ENCODE measurements around the gene SPATA9.
"Not testable (repeated sequence)": the region's sequence is repeated elsewhere in the genome, so short reads cannot be mapped to it uniquely, and the experiment has no call there.

Gene SPATA9

GRCh38 chr5:95647886-95648860 lies 34.6 kb downstream of the SPATA9 start:
- no peaks in the 10 kb centered on the region for H3K4me1 ChIP-seq (ENCODE audit: control insufficient read depth, low read depth, low read length)
- H2BK15ac ChIP-seq (replicated peaks; ENCODE audit: low read depth), result no peak overlapping the region
- H4K5ac ChIP-seq (ENCODE audit: low read length), result no peak overlapping the region
- no peak overlapping the region for H3K23ac ChIP-seq (ENCODE audit: low read length)
- no peaks in the 10 kb centered on the region for H3K79me2 ChIP-seq (ENCODE audit: control insufficient read depth, insufficient read depth, low read length)
- H2BK5ac ChIP-seq (ENCODE audit: low read length), result no peak overlapping the region
- H3K4me3 ChIP-seq (ENCODE audit: low read length), result no peak overlapping the region
- no peak overlapping the region for H4K8ac ChIP-seq (ENCODE audit: low read depth, low read length)
- no peak overlapping the region for H3K4me2 ChIP-seq (ENCODE audit: low read length)
- H3K56ac ChIP-seq (ENCODE audit: low read length), result no peak overlapping the region
- no peak overlapping the region for H2BK120ac ChIP-seq (ENCODE audit: low read depth, low read length)
- no peak overlapping the region for H3K9ac ChIP-seq (ENCODE audit: low read length)
- no peaks in the 10 kb centered on the region for H3K27me3 ChIP-seq (ENCODE audit: insufficient read depth, low read length, poor library complexity)
- no peak overlapping the region for H3K18ac ChIP-seq (ENCODE audit: low read length)
- no peaks in the 10 kb centered on the region for H3K36me3 ChIP-seq (ENCODE audit: control insufficient read depth, insufficient read depth, low read length)
- H3K27ac ChIP-seq (ENCODE audit: low read depth, low read length), result no peak overlapping the region
- peak; percentile 84 for DNase-seq
- WGBS (ENCODE audit: extremely low coverage, insufficient coverage, low lambda C conversion rate), result no CpG with 5 or more reads among the region's 12 CpGs
- no peak overlapping the region for H3K4ac ChIP-seq (ENCODE audit: low read depth, low read length)
- H3K79me1 ChIP-seq (ENCODE audit: low read length), result no peaks in the 10 kb centered on the region
- no peak overlapping the region for H2AK5ac ChIP-seq (ENCODE audit: low read length)

GRCh38 chr5:95646569-95647431 lies 36.0 kb downstream of the SPATA9 start, which contains the start of gene RFESD:
Gene RFESD, plus strand, starts transcription at chr5:95646777. Its CDS starts 5,495 bp downstream, at chr5:95652272.
- Histone ChIP-seq H3K56ac (ENCODE audit: low read length) (peak within 1 kb of the TSS; percentile 85), H2BK5ac (ENCODE audit: low read length) (peak within 1 kb of the TSS; percentile 61), H3K4ac (ENCODE audit: low read depth, low read length) (peak within 1 kb of the TSS; percentile 97), H4K5ac (ENCODE audit: low read length) (no peak within 1 kb of the TSS), H3K4me3 (ENCODE audit: low read length) (no peak within 1 kb of the TSS), H4K8ac (ENCODE audit: low read depth, low read length) (no peak within 1 kb of the TSS), H3K18ac (ENCODE audit: low read length) (peak within 1 kb of the TSS; percentile 24), H3K79me1 (ENCODE audit: low read length) (no peaks in the 10 kb centered on the region), H2AK5ac (ENCODE audit: low read length) (no peak within 1 kb of the TSS), H3K27ac (ENCODE audit: low read depth, low read length) (peak within 1 kb of the TSS; percentile 86), H3K4me2 (ENCODE audit: low read length) (peak within 1 kb of the TSS; percentile 56), H3K4me1 (ENCODE audit: control insufficient read depth, low read depth, low read length) (no peaks in the 10 kb centered on the region), H2BK15ac (replicated peaks; ENCODE audit: low read depth) (peak within 1 kb of the TSS; percentile 12), H3K79me2 (ENCODE audit: control insufficient read depth, insufficient read depth, low read length) (no peaks in the 10 kb centered on the region), H3K23ac (ENCODE audit: low read length) (peak within 1 kb of the TSS; percentile 70), H2BK120ac (ENCODE audit: low read depth, low read length) (peak within 1 kb of the TSS; percentile 86), H3K9ac (ENCODE audit: low read length) (peak within 1 kb of the TSS; percentile 76), H3K27me3 (ENCODE audit: insufficient read depth, low read length, poor library complexity) (no peaks in the 10 kb centered on the region), H3K36me3 (ENCODE audit: control insufficient read depth, insufficient read depth, low read length) (no peaks in the 10 kb centered on the region)
- peak; percentile 99 for DNase-seq
- no CpG with 5 or more reads among the region's 60 CpGs for WGBS (ENCODE audit: extremely low coverage, insufficient coverage, low lambda C conversion rate)

DNA sequence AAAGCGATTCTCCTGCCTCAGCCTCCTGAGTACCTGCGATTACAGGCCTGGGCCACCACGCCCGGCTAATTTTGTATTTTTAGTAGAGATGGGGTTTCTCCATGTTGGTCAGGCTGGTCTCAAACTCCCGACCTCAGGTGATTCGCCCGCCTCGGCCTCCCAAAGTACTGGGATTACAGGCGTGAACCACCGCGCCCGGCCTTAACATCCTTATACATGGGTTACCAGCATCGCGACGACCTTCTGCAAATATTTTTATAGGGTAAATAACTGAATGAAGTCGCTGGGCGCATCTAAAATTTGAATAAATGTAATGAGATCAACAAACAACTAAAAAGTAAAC lies 36.6 kb downstream of the SPATA9 start:
- H3K4me3 ChIP-seq (ENCODE audit: low read length), result not testable (repeated sequence)

GRCh38 chr5:95644351-95645042 lies 38.3 kb downstream of the SPATA9 start:
- H3K27me3 ChIP-seq (ENCODE audit: insufficient read depth, low read length, poor library complexity), result no peaks in the 10 kb centered on the region
- no peak overlapping the region for H2BK120ac ChIP-seq (ENCODE audit: low read depth, low read length)
- DNase-seq, result peak; percentile 84
- H4K5ac ChIP-seq (ENCODE audit: low read length), result no peak overlapping the region
- H2AK5ac ChIP-seq (ENCODE audit: low read length), result no peak overlapping the region
- no CpG with 5 or more reads among the region's 4 CpGs for WGBS (ENCODE audit: extremely low coverage, insufficient coverage, low lambda C conversion rate)
- peak overlapping the region; percentile 36 for H3K56ac ChIP-seq (ENCODE audit: low read length)
- H3K4me1 ChIP-seq (ENCODE audit: control insufficient read depth, low read depth, low read length), result no peaks in the 10 kb centered on the region
- H3K4me3 ChIP-seq (ENCODE audit: low read length), result no peak overlapping the region
- no peak overlapping the region for H3K18ac ChIP-seq (ENCODE audit: low read length)
- H3K36me3 ChIP-seq (ENCODE audit: control insufficient read depth, insufficient read depth, low read length), result no peaks in the 10 kb centered on the region
- H3K79me1 ChIP-seq (ENCODE audit: low read length), result no peaks in the 10 kb centered on the region
- H3K4me2 ChIP-seq (ENCODE audit: low read length), result no peak overlapping the region
- H3K9ac ChIP-seq (ENCODE audit: low read length), result no peak overlapping the region
- H2BK5ac ChIP-seq (ENCODE audit: low read length), result no peak overlapping the region
- no peak overlapping the region for H3K23ac ChIP-seq (ENCODE audit: low read length)
- no peak overlapping the region for H2BK15ac ChIP-seq (replicated peaks; ENCODE audit: low read depth)
- H4K8ac ChIP-seq (ENCODE audit: low read depth, low read length), result no peak overlapping the region
- H3K79me2 ChIP-seq (ENCODE audit: control insufficient read depth, insufficient read depth, low read length), result no peaks in the 10 kb centered on the region
- no peak overlapping the region for H3K27ac ChIP-seq (ENCODE audit: low read depth, low read length)
- H3K4ac ChIP-seq (ENCODE audit: low read depth, low read length), result no peak overlapping the region

More for the DNA sequence above, 36.6 kb downstream of the SPATA9 start:
- not testable (repeated sequence) for H3K4me1 ChIP-seq (ENCODE audit: control insufficient read depth, low read depth, low read length); H3K79me2 ChIP-seq (ENCODE audit: control insufficient read depth, insufficient read depth, low read length); H3K4me2 ChIP-seq (ENCODE audit: low read length); H3K36me3 ChIP-seq (ENCODE audit: control insufficient read depth, insufficient read depth, low read length); H3K23ac ChIP-seq (ENCODE audit: low read length); H3K9ac ChIP-seq (ENCODE audit: low read length); H3K4ac ChIP-seq (ENCODE audit: low read depth, low read length); H3K56ac ChIP-seq (ENCODE audit: low read length); H4K5ac ChIP-seq (ENCODE audit: low read length); DNase-seq; H3K27ac ChIP-seq (ENCODE audit: low read depth, low read length); H3K27me3 ChIP-seq (ENCODE audit: insufficient read depth, low read length, poor library complexity); H2AK5ac ChIP-seq (ENCODE audit: low read length); H3K18ac ChIP-seq (ENCODE audit: low read length); H2BK120ac ChIP-seq (ENCODE audit: low read depth, low read length); H4K8ac ChIP-seq (ENCODE audit: low read depth, low read length); H2BK5ac ChIP-seq (ENCODE audit: low read length); H3K79me1 ChIP-seq (ENCODE audit: low read length); H2BK15ac ChIP-seq (replicated peaks; ENCODE audit: low read depth)
- WGBS (ENCODE audit: extremely low coverage, insufficient coverage, low lambda C conversion rate), result no CpG with 5 or more reads among the region's 17 CpGs

DNA sequence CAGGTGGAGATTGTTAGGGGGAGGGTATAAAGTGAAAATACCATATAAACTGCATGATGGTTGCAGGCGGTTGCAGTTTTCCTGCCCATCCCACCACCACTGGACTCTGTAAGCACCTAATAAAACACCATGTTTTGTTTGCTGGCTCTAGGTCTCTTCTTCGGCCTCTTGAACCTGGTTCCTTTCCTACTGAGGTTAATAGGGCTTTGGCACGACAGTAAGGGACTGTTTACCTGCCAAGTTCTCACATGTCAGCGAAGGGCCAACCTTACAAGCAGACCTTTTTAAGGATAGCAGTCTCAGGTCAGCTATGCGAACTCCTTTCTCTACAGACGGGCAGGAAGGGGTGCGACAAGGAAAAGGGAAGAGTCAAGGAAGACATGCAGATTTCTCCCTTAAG lies 39.6 kb downstream of the SPATA9 start:
- no peak overlapping the region for H2BK120ac ChIP-seq (ENCODE audit: low read depth, low read length)
- H3K4me1 ChIP-seq (ENCODE audit: control insufficient read depth, low read depth, low read length), result no peaks in the 10 kb centered on the region
- H3K36me3 ChIP-seq (ENCODE audit: control insufficient read depth, insufficient read depth, low read length), result no peaks in the 10 kb centered on the region
- no CpG with 5 or more reads among the region's 7 CpGs for WGBS (ENCODE audit: extremely low coverage, insufficient coverage, low lambda C conversion rate)
- H2BK5ac ChIP-seq (ENCODE audit: low read length), result no peak overlapping the region
- no peaks in the 10 kb centered on the region for H3K79me2 ChIP-seq (ENCODE audit: control insufficient read depth, insufficient read depth, low read length)
- H2AK5ac ChIP-seq (ENCODE audit: low read length), result no peak overlapping the region
- no peak overlapping the region for H3K9ac ChIP-seq (ENCODE audit: low read length)
- no peak overlapping the region for H3K4ac ChIP-seq (ENCODE audit: low read depth, low read length)
- H3K27ac ChIP-seq (ENCODE audit: low read depth, low read length), result no peak overlapping the region
- H3K27me3 ChIP-seq (ENCODE audit: insufficient read depth, low read length, poor library complexity), result no peaks in the 10 kb centered on the region
- no peak overlapping the region for H2BK15ac ChIP-seq (replicated peaks; ENCODE audit: low read depth)
- H4K8ac ChIP-seq (ENCODE audit: low read depth, low read length), result no peak overlapping the region
- no peak overlapping the region for H4K5ac ChIP-seq (ENCODE audit: low read length)
- H3K18ac ChIP-seq (ENCODE audit: low read length), result no peak overlapping the region
- H3K4me3 ChIP-seq (ENCODE audit: low read length), result no peak overlapping the region
- no peak overlapping the region for H3K56ac ChIP-seq (ENCODE audit: low read length)
- no peak overlapping the region for H3K4me2 ChIP-seq (ENCODE audit: low read length)
- no peaks in the 10 kb centered on the region for H3K79me1 ChIP-seq (ENCODE audit: low read length)
- H3K23ac ChIP-seq (ENCODE audit: low read length), result no peak overlapping the region
- no peak for DNase-seq
